Mesothelial cell of epicardium (in vitro differentiated cells): Measurements from ENCODE around the gene NAA80. TPM values are rescaled to one million over a fixed set of nuclear protein-coding genes. Genes with fewer than 3 reads are reported as not detected.

ENCODE experiments used
- DNase-seq, 2 experiments: peaks; one replicate each; pipeline ENCODE4 v3.0.0; 2021; ENCODE audit warnings: low spot score in 2 of 2; ENCODE audit not compliant: unreplicated experiment in 2 of 2
- H3K27ac Mint-ChIP-seq: 2 replicates; pipeline ENCODE4 v1.8.0; 2021; ENCODE audit warnings: mixed read lengths
- H3K27me3 Mint-ChIP-seq: 2 replicates; pipeline ENCODE4 v1.8.0; 2021; ENCODE audit warnings: low read depth, mixed read lengths
- H3K36me3 Mint-ChIP-seq: 2 replicates; pipeline ENCODE4 v1.8.0; 2021; ENCODE audit warnings: mixed read lengths
- H3K4me1 Mint-ChIP-seq: 2 replicates; pipeline ENCODE4 v1.8.0; 2021; ENCODE audit warnings: mixed read lengths
- H3K4me3 Mint-ChIP-seq: 2 replicates; pipeline ENCODE4 v1.8.0; 2021; ENCODE audit warnings: mild to moderate bottlenecking, moderate library complexity, mixed read lengths
- H3K9me3 Mint-ChIP-seq: 2 replicates; pipeline ENCODE4 v1.8.0; 2021; ENCODE audit warnings: mixed read lengths
- total RNA-seq: library from RNA; stranded (reverse); gene quantifications from 3 replicates; pipeline ENCODE4 v1.2.1, GENCODE V29; 2021
- TF ChIP-seq, protein P1 (sequence below): fragments of 200-600 bp; sonication (generic); IDR thresholded peaks from one replicate; pipeline ENCODE4 v1.5.0; 2021; ENCODE audit warnings: antibody characterized with exemption; ENCODE audit not compliant: unreplicated experiment

The NAA80 gene
- total RNA-seq, 1 donor from 2014 or later: 17.3 TPM

DNA sequence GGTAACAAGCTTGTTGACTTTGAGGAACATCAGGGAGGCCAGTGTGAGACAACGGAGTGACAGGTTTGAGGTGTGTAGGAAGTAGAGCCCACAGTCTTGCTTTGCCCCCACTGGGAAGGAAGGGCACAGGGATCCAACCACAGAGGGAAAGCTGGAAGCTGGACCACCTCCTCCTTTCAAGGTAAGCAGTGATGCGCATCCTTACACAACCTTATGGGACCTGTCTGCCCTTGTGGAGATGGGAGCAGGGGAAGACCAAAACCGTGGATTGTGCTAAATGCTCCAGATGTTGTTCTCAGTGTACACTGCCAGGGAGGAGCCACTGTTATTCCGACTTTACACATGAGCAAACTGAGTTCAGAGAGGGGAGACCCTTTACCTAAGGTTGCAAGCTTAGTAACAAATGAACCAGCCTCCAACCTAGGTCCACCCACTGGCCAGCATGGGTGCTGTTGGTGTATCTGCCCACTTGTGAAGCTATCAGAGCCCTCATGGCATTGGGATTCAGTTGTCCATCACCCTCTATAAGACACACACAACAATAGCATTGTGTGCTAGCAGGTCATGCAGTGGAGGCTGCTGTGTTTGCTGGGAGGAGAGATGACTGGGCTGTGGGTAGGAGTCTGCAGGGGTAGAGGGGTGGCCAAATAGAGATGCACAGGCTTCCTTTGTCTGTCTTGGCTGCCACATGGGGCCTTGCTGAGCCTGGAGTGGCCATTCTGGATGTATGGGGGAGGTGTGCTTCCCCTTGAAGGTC is 20.9 kb downstream of the NAA80 start:
- Mint-ChIP-seq H3K4me1 (peaks cover 5% of the 10 kb centered on the region), H3K9me3 (no peaks in the 10 kb centered on the region), H3K27me3 (peaks cover 25% of the 10 kb centered on the region), H3K36me3 (peaks cover 13% of the 10 kb centered on the region), H3K4me3 (no peak overlapping the region), H3K27ac (no peak overlapping the region)
- TF ChIP-seq, protein P1, sequence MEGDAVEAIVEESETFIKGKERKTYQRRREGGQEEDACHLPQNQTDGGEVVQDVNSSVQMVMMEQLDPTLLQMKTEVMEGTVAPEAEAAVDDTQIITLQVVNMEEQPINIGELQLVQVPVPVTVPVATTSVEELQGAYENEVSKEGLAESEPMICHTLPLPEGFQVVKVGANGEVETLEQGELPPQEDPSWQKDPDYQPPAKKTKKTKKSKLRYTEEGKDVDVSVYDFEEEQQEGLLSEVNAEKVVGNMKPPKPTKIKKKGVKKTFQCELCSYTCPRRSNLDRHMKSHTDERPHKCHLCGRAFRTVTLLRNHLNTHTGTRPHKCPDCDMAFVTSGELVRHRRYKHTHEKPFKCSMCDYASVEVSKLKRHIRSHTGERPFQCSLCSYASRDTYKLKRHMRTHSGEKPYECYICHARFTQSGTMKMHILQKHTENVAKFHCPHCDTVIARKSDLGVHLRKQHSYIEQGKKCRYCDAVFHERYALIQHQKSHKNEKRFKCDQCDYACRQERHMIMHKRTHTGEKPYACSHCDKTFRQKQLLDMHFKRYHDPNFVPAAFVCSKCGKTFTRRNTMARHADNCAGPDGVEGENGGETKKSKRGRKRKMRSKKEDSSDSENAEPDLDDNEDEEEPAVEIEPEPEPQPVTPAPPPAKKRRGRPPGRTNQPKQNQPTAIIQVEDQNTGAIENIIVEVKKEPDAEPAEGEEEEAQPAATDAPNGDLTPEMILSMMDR: no peak
- no peak for DNase-seq

DNA sequence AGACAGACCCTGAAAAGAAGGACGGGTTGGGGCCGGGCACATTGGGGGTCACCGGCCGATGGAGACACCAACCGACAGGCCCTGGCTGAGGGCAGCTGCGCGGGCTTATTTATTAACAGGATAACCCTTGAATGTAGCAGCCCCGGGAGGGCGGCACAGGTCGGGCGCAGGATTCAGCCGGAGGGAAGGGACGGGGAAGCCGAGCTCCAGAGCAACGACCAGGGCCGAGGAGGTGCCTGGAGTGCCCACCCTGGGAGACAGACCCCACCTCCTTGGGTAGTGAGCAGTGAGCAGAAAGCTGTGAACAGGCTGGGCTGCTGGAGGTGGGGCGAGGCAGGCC is 22.5 kb downstream of the NAA80 start:
- no peaks in the 10 kb centered on the region for H3K9me3 Mint-ChIP-seq
- H3K4me3 Mint-ChIP-seq: no peak overlapping the region
- peaks cover 13% of the 10 kb centered on the region for H3K4me1 Mint-ChIP-seq
- peaks cover 15% of the 10 kb centered on the region for H3K36me3 Mint-ChIP-seq
- H3K27ac Mint-ChIP-seq: no peak overlapping the region
- DNase-seq: no peak
- TF ChIP-seq, protein P1: no peak
- peaks cover 29% of the 10 kb centered on the region for H3K27me3 Mint-ChIP-seq

DNA sequence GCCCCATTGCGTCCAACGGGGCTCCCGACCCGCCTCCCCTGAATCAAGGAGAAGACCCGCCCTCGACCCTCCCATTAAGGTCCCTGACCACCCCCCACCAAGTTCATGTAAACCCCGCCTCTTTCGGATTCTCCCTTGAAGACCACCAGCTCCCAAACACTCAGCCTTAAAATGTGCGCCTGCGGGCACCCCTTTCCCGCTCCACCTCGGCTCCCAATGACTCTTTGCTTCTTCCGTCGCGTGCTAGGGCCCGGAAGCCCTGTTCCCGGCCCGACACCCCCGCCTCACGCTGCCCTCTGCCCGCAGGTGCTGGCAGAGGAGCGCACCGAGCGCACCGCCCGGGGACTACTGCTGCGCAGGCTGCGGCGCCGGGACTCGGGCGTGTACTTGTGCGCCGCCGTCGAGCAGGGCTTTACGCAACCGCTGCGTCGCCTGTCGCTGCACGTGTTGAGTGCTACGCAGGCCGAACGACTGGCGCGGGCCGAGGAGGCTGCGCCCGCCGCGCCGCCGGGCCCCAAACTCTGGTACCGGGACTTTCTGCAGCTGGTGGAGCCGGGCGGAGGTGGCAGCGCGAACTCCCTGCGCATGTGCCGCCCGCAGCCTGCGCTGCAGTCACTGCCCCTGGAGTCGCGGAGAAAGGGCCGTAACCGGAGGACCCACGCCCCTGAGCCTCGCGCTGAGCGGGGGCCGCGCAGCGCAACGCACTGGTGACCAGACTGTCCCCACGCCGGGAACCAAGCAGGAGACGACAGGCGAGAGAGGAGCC is 23.0 kb downstream of the NAA80 start:
- TF ChIP-seq, protein P1: no peak
- DNase-seq: no peak
- H3K9me3 Mint-ChIP-seq: no peaks in the 10 kb centered on the region
- H3K27me3 Mint-ChIP-seq: peaks cover 29% of the 10 kb centered on the region
- peaks cover 15% of the 10 kb centered on the region for H3K36me3 Mint-ChIP-seq
- peaks cover 19% of the 10 kb centered on the region for H3K4me1 Mint-ChIP-seq
- H3K27ac Mint-ChIP-seq: no peak overlapping the region
- H3K4me3 Mint-ChIP-seq: no peak overlapping the region

DNA sequence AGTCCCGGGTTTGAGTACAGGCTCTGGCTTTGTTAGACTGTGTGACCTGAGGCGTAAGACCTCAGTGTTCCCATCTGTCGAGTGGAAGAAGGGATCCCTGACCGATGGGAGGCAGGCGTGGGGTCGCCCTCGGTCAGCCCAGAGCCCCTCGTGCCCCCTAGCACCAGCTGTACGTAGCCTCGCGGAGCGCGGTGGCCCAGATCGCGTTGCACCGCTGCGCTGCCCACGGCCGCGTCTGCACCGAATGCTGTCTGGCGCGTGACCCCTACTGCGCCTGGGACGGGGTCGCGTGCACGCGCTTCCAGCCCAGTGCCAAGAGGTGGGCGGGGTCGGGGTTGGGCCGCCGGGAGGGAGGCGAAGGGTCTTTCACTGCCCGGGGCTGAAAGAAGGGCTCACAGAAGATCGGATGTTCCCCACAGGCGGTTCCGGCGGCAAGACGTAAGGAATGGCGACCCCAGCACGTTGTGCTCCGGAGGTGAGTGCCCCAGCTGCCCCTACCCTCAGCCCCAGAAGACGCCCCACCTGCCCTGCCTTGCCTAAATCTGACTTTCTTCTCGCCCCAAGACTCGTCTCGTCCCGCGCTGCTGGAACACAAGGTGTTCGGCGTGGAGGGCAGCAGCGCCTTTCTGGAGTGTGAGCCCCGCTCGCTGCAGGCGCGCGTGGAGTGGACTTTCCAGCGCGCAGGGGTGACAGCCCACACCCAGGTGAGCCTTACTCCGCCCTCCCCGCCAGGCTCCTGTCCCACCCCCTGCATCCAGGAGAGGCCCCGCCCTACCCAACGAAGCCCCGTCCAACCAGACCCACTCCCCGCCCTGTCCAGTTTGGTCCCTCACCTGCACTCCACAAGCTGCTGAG is 23.8 kb downstream of the NAA80 start:
- H3K4me3 Mint-ChIP-seq: no peak overlapping the region
- no peak for DNase-seq
- peaks cover 15% of the 10 kb centered on the region for H3K36me3 Mint-ChIP-seq
- TF ChIP-seq, protein P1: no peak
- H3K9me3 Mint-ChIP-seq: no peaks in the 10 kb centered on the region
- no peak overlapping the region for H3K27ac Mint-ChIP-seq
- H3K27me3 Mint-ChIP-seq: peaks cover 29% of the 10 kb centered on the region
- peaks cover 27% of the 10 kb centered on the region for H3K4me1 Mint-ChIP-seq

DNA sequence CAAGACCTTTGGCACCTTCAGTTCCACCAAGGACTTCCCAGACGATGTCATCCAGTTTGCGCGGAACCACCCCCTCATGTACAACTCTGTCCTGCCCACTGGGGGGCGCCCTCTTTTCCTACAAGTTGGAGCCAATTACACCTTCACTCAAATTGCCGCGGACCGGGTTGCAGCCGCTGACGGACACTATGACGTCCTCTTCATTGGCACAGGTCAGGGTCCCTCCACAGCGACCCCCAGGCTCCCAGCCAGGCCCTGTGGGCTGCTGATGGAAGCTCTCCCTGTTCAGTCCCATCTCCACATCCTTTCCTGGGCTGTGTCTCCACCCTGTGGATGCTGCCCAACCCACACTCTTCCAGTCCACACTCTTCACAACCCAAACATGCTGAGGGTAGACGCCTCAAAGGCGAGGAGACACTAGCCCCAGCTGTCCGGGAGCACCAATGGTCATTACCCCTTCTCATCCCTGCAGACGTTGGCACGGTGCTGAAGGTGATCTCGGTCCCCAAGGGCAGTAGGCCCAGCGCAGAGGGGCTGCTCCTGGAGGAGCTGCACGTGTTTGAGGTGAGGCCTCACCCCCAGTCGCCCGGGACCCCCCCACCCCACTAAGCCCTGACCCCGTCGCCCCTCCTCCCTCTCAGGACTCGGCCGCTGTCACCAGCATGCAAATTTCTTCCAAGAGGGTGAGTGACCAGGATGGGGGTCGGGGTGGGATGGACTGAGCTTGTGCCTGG is 24.7 kb downstream of the NAA80 start:
- TF ChIP-seq, protein P1: peak; percentile 79
- DNase-seq: peak in 1 of 2 experiments; percentile 70
- H3K4me3 Mint-ChIP-seq: peak overlapping the region; percentile 33
- H3K27ac Mint-ChIP-seq: peak overlapping the region; percentile 59
- peaks cover 29% of the 10 kb centered on the region for H3K27me3 Mint-ChIP-seq
- H3K36me3 Mint-ChIP-seq: peaks cover 15% of the 10 kb centered on the region
- H3K9me3 Mint-ChIP-seq: no peaks in the 10 kb centered on the region
- peaks cover 35% of the 10 kb centered on the region for H3K4me1 Mint-ChIP-seq
